ENCODE results near the gene EIF4G2. TPM values are rescaled to one million over a fixed set of nuclear protein-coding genes. Genes with fewer than 3 reads are reported as not detected.

The EIF4G2 gene
- polyA plus RNA-seq, 1 donor from 2014 or later: 1,004 TPM

DNA sequence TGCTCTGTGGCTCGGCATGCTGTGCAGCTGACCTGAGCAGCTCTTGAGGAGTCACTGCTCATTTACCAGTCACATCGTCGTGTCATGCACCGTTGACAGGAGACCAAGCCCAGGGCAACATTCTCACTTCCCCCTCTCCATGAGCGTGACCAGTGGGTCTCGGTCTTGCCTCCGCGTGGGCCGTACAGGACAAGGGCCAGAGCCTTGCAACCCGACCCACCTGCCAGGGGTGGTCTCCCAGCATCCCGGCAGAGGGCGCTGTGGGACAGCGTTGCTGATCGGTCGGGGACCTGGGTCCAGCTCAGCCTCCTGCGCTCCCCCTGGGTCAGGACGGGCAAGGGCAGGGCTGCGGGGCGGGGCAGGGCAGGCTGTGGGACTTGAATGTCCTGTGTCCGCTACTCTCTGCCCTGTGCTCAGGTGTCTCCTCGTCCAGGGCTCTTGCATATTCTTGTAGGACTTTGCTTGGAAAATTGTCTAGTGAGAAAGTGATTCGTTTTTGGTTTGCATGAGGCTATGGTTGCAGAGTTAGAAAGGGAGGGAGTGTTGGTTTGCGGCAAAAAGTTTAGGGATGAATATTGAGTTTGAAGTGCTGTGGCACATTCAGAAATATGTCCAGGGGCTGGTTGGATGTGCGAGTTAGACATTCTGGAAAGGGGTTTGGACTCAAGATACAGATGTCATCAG, 16.2 kb downstream of the EIF4G2 start:
- H2AFZ ChIP-seq (ENCODE audit: low read depth, low read length): no peak overlapping the region
- TF ChIP-seq SMC3 (conservative IDR thresholded peaks at IDR 0.05; ENCODE audit: poor library complexity) (peak; percentile 12), TAF1 (IDR thresholded peaks at IDR 0.05; ENCODE audit: low read depth) (no peak), RAD21 (conservative IDR thresholded peaks at IDR 0.05) (peak; percentile 29), EZH2 (IDR thresholded peaks at IDR 0.05; ENCODE audit: borderline replicate concordance, insufficient read depth, low read length, poor library complexity, severe bottlenecking) (no peak)
- TF ChIP-seq, protein P1, sequence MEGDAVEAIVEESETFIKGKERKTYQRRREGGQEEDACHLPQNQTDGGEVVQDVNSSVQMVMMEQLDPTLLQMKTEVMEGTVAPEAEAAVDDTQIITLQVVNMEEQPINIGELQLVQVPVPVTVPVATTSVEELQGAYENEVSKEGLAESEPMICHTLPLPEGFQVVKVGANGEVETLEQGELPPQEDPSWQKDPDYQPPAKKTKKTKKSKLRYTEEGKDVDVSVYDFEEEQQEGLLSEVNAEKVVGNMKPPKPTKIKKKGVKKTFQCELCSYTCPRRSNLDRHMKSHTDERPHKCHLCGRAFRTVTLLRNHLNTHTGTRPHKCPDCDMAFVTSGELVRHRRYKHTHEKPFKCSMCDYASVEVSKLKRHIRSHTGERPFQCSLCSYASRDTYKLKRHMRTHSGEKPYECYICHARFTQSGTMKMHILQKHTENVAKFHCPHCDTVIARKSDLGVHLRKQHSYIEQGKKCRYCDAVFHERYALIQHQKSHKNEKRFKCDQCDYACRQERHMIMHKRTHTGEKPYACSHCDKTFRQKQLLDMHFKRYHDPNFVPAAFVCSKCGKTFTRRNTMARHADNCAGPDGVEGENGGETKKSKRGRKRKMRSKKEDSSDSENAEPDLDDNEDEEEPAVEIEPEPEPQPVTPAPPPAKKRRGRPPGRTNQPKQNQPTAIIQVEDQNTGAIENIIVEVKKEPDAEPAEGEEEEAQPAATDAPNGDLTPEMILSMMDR (IDR thresholded peaks at IDR 0.05; ENCODE audit: poor library complexity, severe bottlenecking): peak; percentile 49
- H3K9me3 ChIP-seq (ENCODE audit: low read length): no peaks in the 10 kb centered on the region
- H3K79me2 ChIP-seq (replicated peaks; ENCODE audit: insufficient read depth, low read length): no peaks in the 10 kb centered on the region
- H3K36me3 ChIP-seq (ENCODE audit: insufficient read depth, low read length): peaks cover 10% of the 10 kb centered on the region
- H3K9me2 ChIP-seq (ENCODE audit: insufficient read depth, low read length): no peaks in the 10 kb centered on the region
- H3K27me3 ChIP-seq (ENCODE audit: insufficient read depth, low read depth, low read length): no peaks in the 10 kb centered on the region
- no peak overlapping the region for H3K4me3 ChIP-seq (ENCODE audit: low read length)
- H3K4me2 ChIP-seq (ENCODE audit: low read length): no peak overlapping the region
- no peak overlapping the region for H3K9ac ChIP-seq (ENCODE audit: low read length)
- H3K27ac ChIP-seq (ENCODE audit: low read length): no peak overlapping the region
- H3F3A ChIP-seq (ENCODE audit: insufficient read depth, low read length, poor library complexity, severe bottlenecking): no peaks in the 10 kb centered on the region
- H4K20me1 ChIP-seq (ENCODE audit: insufficient read depth): no peaks in the 10 kb centered on the region

DNA sequence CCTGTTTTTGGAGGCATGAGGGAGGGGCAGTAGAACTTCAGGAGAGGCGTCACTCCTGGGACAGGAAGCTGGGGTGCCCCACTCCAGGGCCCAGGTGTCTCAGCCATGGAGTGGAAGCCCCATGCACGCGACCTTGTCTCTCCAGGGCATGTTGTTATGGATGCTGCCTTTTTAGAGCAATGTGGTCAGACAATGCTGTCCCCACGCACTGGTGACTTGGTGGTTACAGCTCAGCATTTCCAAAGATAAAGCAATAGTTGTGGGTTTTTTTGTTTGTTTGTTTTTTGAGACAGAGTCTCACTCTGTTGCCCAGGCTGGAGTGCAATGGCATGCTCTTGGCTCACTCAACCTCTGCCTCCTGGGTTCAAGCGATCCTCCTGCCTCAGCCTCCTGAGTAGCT, 22.3 kb downstream of the EIF4G2 start:
- Histone ChIP-seq H3K9ac (ENCODE audit: low read length) (no peak overlapping the region), H3K4me3 (ENCODE audit: low read length) (no peak overlapping the region), H3K9me2 (ENCODE audit: insufficient read depth, low read length) (no peaks in the 10 kb centered on the region), H3K36me3 (ENCODE audit: insufficient read depth, low read length) (no peaks in the 10 kb centered on the region), H3F3A (ENCODE audit: insufficient read depth, low read length, poor library complexity, severe bottlenecking) (no peaks in the 10 kb centered on the region), H3K27me3 (ENCODE audit: insufficient read depth, low read depth, low read length) (no peaks in the 10 kb centered on the region), H4K20me1 (ENCODE audit: insufficient read depth) (no peaks in the 10 kb centered on the region), H3K4me2 (ENCODE audit: low read length) (no peak overlapping the region), H3K9me3 (ENCODE audit: low read length) (no peaks in the 10 kb centered on the region), H2AFZ (ENCODE audit: low read depth, low read length) (no peak overlapping the region), H3K79me2 (replicated peaks; ENCODE audit: insufficient read depth, low read length) (no peaks in the 10 kb centered on the region), H3K27ac (ENCODE audit: low read length) (no peak overlapping the region)
- TF ChIP-seq MXI1 (conservative IDR thresholded peaks at IDR 0.05; ENCODE audit: poor library complexity, severe bottlenecking) (no peak), SMC3 (conservative IDR thresholded peaks at IDR 0.05; ENCODE audit: poor library complexity) (no peak), TAF1 (IDR thresholded peaks at IDR 0.05; ENCODE audit: low read depth) (no peak), POLR2AphosphoS5 (IDR thresholded peaks at IDR 0.05) (no peak), RAD21 (conservative IDR thresholded peaks at IDR 0.05) (no peak), EP300 (conservative IDR thresholded peaks at IDR 0.05; ENCODE audit: poor library complexity, severe bottlenecking) (no peak), EZH2 (IDR thresholded peaks at IDR 0.05; ENCODE audit: borderline replicate concordance, insufficient read depth, low read length, poor library complexity, severe bottlenecking) (no peak)
- TF ChIP-seq, protein P1 (IDR thresholded peaks at IDR 0.05; ENCODE audit: poor library complexity, severe bottlenecking): no peak

DNA sequence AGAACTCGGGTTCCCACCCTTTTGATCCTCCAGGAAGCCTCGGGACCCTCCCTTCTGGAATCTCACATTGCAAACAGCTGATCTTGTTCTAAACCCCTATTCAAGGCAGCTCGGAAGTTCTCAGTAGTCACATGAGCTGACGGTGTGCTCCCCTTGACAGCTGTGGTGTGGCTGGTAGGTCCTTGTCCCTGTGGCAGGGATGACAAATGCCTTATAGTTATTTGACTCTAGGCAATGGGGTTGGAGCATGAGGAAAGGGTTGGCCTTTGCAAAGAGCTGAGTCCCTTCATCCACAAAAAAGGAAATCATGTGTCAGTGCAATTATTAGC, 23.6 kb downstream of the EIF4G2 start:
- no peak overlapping the region for H3K27ac ChIP-seq (ENCODE audit: low read length)
- H4K20me1 ChIP-seq (ENCODE audit: insufficient read depth): no peaks in the 10 kb centered on the region
- TF ChIP-seq TAF1 (IDR thresholded peaks at IDR 0.05; ENCODE audit: low read depth) (no peak), MXI1 (conservative IDR thresholded peaks at IDR 0.05; ENCODE audit: poor library complexity, severe bottlenecking) (no peak), SMC3 (conservative IDR thresholded peaks at IDR 0.05; ENCODE audit: poor library complexity) (no peak), EP300 (conservative IDR thresholded peaks at IDR 0.05; ENCODE audit: poor library complexity, severe bottlenecking) (no peak)
- TF ChIP-seq, protein P1 (IDR thresholded peaks at IDR 0.05; ENCODE audit: poor library complexity, severe bottlenecking): no peak
- no peak overlapping the region for H3K4me3 ChIP-seq (ENCODE audit: low read length)
- H3F3A ChIP-seq (ENCODE audit: insufficient read depth, low read length, poor library complexity, severe bottlenecking): no peaks in the 10 kb centered on the region
- no peaks in the 10 kb centered on the region for H3K9me2 ChIP-seq (ENCODE audit: insufficient read depth, low read length)
- no peaks in the 10 kb centered on the region for H3K9me3 ChIP-seq (ENCODE audit: low read length)
- H3K79me2 ChIP-seq (replicated peaks; ENCODE audit: insufficient read depth, low read length): no peaks in the 10 kb centered on the region
- no peaks in the 10 kb centered on the region for H3K27me3 ChIP-seq (ENCODE audit: insufficient read depth, low read depth, low read length)
- H2AFZ ChIP-seq (ENCODE audit: low read depth, low read length): no peak overlapping the region
- no peaks in the 10 kb centered on the region for H3K36me3 ChIP-seq (ENCODE audit: insufficient read depth, low read length)
- no peak overlapping the region for H3K9ac ChIP-seq (ENCODE audit: low read length)
- H3K4me2 ChIP-seq (ENCODE audit: low read length): no peak overlapping the region
